ENCODE measurements around the gene IGSF9.

Gene IGSF9

DNA sequence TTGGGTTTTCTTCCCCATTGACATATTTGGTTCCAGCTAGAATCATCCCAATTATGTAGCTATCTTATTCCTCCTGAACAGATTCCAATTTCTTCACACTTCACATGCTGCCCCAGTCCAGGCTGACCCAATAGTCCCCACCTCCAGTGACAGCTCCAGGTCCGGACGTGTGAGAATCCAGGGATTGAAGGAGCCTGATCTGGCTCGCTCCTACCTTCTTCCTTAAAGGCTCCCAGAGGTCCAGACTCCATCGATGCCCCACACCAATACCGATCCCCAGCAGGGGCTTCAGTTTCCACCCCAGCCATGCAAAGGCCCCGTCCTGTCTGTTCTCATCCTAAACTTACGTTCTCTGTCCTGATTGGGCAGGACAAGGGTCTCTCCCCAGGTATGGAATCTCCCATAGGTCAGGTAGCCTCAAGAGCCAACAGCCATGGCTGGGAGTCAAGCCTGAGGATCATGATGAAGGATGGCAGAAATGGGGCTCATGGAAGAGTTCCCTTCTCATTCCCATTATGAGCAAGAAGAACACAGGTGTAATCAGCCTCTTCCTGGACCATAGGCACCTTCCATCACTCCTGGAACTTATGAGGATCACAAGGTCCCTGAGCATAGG is 29.0 kb upstream of the IGSF9 start:
- no peak overlapping the region for H3K4me3 ChIP-seq (ENCODE audit: low read depth in 1 of 5, low read length in 5 of 5)
- no peaks in the 10 kb centered on the region for H3K4me1 ChIP-seq (ENCODE audit: control insufficient read depth in 5 of 5, insufficient read depth in 5 of 5, low read length in 5 of 5)
- H3K27ac ChIP-seq (ENCODE audit: low read depth, low read length): no peak overlapping the region
- H3K9me3 ChIP-seq (ENCODE audit: control insufficient read depth in 5 of 5, low read length in 5 of 5): no peaks in the 10 kb centered on the region
- no peak overlapping the region for H3K9ac ChIP-seq (ENCODE audit: low read length in 5 of 5)
- no peaks in the 10 kb centered on the region for H3K36me3 ChIP-seq (ENCODE audit: control insufficient read depth in 5 of 5, insufficient read depth in 5 of 5, low read length in 5 of 5)
- peaks cover 0 to 7% (median 4%) of the 10 kb centered on the region in 5 donors for H3K27me3 ChIP-seq (ENCODE audit: control insufficient read depth in 5 of 5, insufficient read depth in 4 of 5, low read length in 5 of 5)

DNA sequence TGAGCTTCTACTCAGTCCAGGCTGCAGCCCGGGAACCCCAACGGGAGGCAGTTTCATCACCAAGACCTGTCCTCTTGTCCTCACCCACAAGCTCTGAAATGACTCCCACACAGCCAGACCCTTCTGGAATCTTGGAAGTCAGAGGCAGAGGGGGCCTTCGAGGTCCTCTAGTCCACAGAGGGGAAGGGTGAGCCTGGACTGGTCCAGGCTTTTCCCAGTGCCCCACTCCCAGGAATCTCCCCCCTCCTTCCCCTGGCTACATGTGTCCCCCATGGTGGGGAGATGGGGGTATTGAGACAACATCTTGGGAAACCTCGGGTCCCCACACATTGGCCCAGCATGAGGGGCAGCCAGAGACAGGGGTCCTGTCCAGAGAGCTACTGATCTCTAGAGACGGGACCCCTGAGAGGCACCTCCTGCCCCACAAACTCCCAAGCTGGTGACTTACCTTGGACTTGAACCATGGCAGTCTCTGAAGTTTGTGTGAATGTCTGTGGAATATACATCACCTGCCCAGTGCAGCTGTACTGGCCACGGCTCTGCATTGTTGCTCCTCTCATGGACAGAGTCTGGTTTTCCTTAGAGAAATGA is 28.0 kb upstream of the IGSF9 start:
- Histone ChIP-seq H3K9me3 (ENCODE audit: control insufficient read depth in 5 of 5, low read length in 5 of 5) (no peaks in the 10 kb centered on the region), H3K9ac (ENCODE audit: low read length in 5 of 5) (no peak overlapping the region), H3K27ac (ENCODE audit: low read depth, low read length) (no peak overlapping the region), H3K27me3 (ENCODE audit: control insufficient read depth in 5 of 5, insufficient read depth in 4 of 5, low read length in 5 of 5) (peaks cover 0 to 13% (median 4%) of the 10 kb centered on the region in 5 donors), H3K4me1 (ENCODE audit: control insufficient read depth in 5 of 5, insufficient read depth in 5 of 5, low read length in 5 of 5) (no peaks in the 10 kb centered on the region), H3K36me3 (ENCODE audit: control insufficient read depth in 5 of 5, insufficient read depth in 5 of 5, low read length in 5 of 5) (no peaks in the 10 kb centered on the region), H3K4me3 (ENCODE audit: low read depth in 1 of 5, low read length in 5 of 5) (no peak overlapping the region)

DNA sequence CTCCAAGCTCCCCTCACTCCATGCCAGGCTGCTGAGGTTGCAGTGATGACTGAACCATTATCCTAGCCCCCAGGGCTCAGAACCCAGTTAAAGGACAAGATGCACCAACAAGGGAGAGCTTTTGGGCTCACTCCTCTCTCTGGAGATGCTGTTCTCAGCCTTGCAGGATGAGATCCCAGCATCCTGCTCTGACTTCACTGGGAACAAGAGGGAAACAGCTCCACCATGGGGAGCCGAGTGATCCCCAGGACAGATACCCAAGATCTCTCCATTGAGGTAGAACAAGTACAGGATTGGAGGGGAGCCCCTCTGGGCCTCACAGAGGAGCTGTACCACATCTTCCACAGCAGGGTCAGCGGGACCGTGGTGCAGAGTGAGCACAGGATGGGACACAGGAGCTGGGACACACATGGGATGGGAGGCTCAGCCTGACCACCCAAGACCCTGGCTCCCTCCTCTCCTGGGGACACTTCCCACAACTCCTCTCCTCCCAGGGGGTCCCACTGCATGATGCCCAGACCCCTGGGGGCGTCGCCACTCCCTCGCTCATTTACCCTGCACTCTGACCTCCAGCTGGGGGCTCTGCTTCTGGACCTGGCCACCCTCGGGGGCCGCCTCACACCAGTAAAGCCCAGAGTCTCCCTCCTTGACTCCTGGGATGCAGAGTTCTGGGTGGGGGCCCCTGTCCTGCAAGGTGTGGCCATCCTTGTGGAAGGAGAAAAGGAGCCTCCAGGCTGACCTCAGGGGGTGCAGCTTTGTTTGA is 27.2 kb upstream of the IGSF9 start:
- no peaks in the 10 kb centered on the region for H3K9me3 ChIP-seq (ENCODE audit: control insufficient read depth in 5 of 5, low read length in 5 of 5)
- no peak overlapping the region for H3K4me3 ChIP-seq (ENCODE audit: low read depth in 1 of 5, low read length in 5 of 5)
- H3K27ac ChIP-seq (ENCODE audit: low read depth, low read length): no peak overlapping the region
- no peaks in the 10 kb centered on the region for H3K4me1 ChIP-seq (ENCODE audit: control insufficient read depth in 5 of 5, insufficient read depth in 5 of 5, low read length in 5 of 5)
- peaks cover 0 to 12% (median 2%) of the 10 kb centered on the region in 5 donors for H3K27me3 ChIP-seq (ENCODE audit: control insufficient read depth in 5 of 5, insufficient read depth in 4 of 5, low read length in 5 of 5)
- H3K9ac ChIP-seq (ENCODE audit: low read length in 5 of 5): no peak overlapping the region
- H3K36me3 ChIP-seq (ENCODE audit: control insufficient read depth in 5 of 5, insufficient read depth in 5 of 5, low read length in 5 of 5): no peaks in the 10 kb centered on the region

DNA sequence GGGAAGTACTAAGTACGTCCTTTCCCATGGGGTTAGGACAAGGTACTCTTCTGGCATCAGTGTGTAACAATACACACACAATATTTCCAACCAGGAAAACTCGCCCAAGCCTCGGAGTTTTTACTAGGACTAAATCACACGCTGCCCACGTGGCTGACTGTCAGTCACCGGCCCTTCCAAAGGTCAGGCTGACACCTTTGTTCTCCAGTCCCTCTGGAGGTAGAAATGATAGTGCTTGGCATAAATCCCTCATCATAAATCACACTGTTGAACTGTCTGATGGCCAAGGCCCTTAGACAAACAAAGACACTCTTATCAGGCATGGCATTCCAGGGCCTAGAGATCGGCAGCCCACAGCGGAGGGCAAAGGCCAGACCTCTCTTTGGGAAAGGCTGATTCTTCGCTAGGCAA is 25.5 kb upstream of the IGSF9 start:
- Histone ChIP-seq H3K27ac (ENCODE audit: low read depth, low read length) (no peak overlapping the region), H3K36me3 (ENCODE audit: control insufficient read depth in 5 of 5, insufficient read depth in 5 of 5, low read length in 5 of 5) (no peaks in the 10 kb centered on the region), H3K27me3 (ENCODE audit: control insufficient read depth in 5 of 5, insufficient read depth in 4 of 5, low read length in 5 of 5) (peaks cover 0 to 9% (median 0%) of the 10 kb centered on the region in 5 donors), H3K9me3 (ENCODE audit: control insufficient read depth in 5 of 5, low read length in 5 of 5) (no peaks in the 10 kb centered on the region), H3K4me1 (ENCODE audit: control insufficient read depth in 5 of 5, insufficient read depth in 5 of 5, low read length in 5 of 5) (no peaks in the 10 kb centered on the region), H3K9ac (ENCODE audit: low read length in 5 of 5) (no peak overlapping the region), H3K4me3 (ENCODE audit: low read depth in 1 of 5, low read length in 5 of 5) (no peak overlapping the region)

DNA sequence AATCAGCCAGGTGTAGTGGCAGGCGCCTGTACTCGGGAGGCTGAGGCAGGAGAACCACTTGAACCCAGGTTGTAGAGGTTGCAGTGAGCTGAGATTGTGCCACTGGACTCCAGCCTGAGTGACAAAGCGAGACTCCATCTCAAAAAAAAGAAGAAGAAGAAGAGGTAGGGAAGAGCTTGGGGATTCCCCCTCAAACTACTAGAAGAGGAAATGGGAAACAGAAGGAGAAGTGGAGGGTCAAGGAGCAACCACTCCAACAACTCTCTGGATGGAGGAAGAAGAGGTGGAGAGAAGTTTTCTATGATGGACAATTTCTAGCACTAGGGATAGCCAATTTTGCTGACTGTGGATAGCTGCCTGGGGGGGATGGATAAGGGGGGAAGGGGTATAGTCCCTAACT is 23.5 kb upstream of the IGSF9 start:
- Histone ChIP-seq H3K4me1 (ENCODE audit: control insufficient read depth in 5 of 5, insufficient read depth in 5 of 5, low read length in 5 of 5) (no peaks in the 10 kb centered on the region), H3K27me3 (ENCODE audit: control insufficient read depth in 5 of 5, insufficient read depth in 4 of 5, low read length in 5 of 5) (peaks cover 0 to 9% (median 0%) of the 10 kb centered on the region in 5 donors), H3K9ac (ENCODE audit: low read length in 5 of 5) (no peak overlapping the region), H3K4me3 (ENCODE audit: low read depth in 1 of 5, low read length in 5 of 5) (no peak overlapping the region), H3K36me3 (ENCODE audit: control insufficient read depth in 5 of 5, insufficient read depth in 5 of 5, low read length in 5 of 5) (no peaks in the 10 kb centered on the region), H3K27ac (ENCODE audit: low read depth, low read length) (no peak overlapping the region), H3K9me3 (ENCODE audit: control insufficient read depth in 5 of 5, low read length in 5 of 5) (no peaks in the 10 kb centered on the region)

DNA sequence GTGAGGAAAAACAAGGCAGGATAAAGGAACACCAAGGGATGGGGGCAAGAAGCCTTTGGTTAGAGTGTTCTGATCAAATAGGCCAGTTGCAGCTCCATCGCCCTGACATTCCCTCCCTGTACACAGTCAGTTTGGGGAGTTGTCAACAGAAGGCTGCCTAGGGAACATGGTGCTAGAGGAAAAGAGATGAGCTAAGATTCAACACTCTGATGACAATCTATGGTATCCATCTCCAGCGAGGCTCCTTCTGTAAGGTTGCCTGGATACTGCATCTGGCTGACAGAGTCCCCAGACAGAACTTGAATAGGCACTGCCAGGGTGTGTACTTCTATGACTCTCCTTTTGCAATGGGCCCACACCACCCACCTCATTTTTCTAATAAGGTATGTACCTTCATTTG is 19.9 kb upstream of the IGSF9 start:
- Histone ChIP-seq H3K4me1 (ENCODE audit: control insufficient read depth in 5 of 5, insufficient read depth in 5 of 5, low read length in 5 of 5) (no peaks in the 10 kb centered on the region), H3K4me3 (ENCODE audit: low read depth in 1 of 5, low read length in 5 of 5) (no peak overlapping the region), H3K36me3 (ENCODE audit: control insufficient read depth in 5 of 5, insufficient read depth in 5 of 5, low read length in 5 of 5) (no peaks in the 10 kb centered on the region), H3K27me3 (ENCODE audit: control insufficient read depth in 5 of 5, insufficient read depth in 4 of 5, low read length in 5 of 5) (peaks cover 0 to 12% (median 5%) of the 10 kb centered on the region in 5 donors), H3K9me3 (ENCODE audit: control insufficient read depth in 5 of 5, low read length in 5 of 5) (no peaks in the 10 kb centered on the region), H3K27ac (ENCODE audit: low read depth, low read length) (no peak overlapping the region), H3K9ac (ENCODE audit: low read length in 5 of 5) (no peak overlapping the region)

DNA sequence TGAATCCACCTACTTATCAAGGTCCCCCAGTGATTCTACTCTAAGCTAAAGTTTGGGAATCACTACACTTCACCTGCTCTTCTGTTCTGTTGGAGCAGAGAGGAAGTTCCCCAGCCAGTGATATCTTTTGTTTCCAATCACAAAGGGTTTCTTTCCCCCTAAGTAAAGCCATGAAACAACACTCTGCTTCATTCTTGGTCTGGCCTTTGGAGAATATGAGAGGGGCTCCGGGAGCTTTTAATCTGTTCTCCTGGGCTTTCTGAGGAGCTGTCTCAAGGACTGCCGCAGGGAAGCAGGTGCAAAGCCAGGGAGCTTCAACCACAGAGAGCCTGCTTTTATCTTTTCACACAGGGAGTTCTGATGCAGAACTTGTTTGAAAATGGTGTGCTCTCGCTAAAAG is 18.7 kb upstream of the IGSF9 start:
- Histone ChIP-seq H3K9ac (ENCODE audit: low read length in 5 of 5) (no peak overlapping the region), H3K4me1 (ENCODE audit: control insufficient read depth in 5 of 5, insufficient read depth in 5 of 5, low read length in 5 of 5) (no peaks in the 10 kb centered on the region), H3K27me3 (ENCODE audit: control insufficient read depth in 5 of 5, insufficient read depth in 4 of 5, low read length in 5 of 5) (peaks cover 0 to 11% (median 5%) of the 10 kb centered on the region in 5 donors), H3K9me3 (ENCODE audit: control insufficient read depth in 5 of 5, low read length in 5 of 5) (no peaks in the 10 kb centered on the region), H3K36me3 (ENCODE audit: control insufficient read depth in 5 of 5, insufficient read depth in 5 of 5, low read length in 5 of 5) (no peaks in the 10 kb centered on the region), H3K27ac (ENCODE audit: low read depth, low read length) (no peak overlapping the region), H3K4me3 (ENCODE audit: low read depth in 1 of 5, low read length in 5 of 5) (no peak overlapping the region)

DNA sequence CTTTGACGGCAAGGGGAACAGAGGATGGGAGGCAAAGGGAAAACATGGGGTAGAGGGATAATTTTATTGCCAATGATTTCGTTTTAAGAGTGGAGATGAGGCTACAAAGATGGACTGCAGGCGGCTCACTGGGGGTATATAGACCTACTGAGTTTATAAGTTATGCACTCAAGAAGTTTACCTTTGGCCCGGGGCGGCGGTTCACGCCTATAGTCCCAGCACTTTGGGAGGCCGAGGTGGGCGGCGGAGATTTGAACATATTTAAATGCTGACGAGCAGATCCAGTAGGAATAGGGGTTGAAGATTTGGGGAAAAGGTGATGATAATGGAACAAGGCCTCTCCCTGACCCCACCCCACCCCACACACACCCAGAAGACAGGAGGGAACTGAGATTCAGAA is 16.8 kb upstream of the IGSF9 start:
- Histone ChIP-seq H3K4me3 (ENCODE audit: low read depth in 1 of 5, low read length in 5 of 5) (peak overlapping the region in 2 of 5 donors; percentile 12 to 13), H3K27ac (ENCODE audit: low read depth, low read length) (no peak overlapping the region), H3K36me3 (ENCODE audit: control insufficient read depth in 5 of 5, insufficient read depth in 5 of 5, low read length in 5 of 5) (no peaks in the 10 kb centered on the region), H3K4me1 (ENCODE audit: control insufficient read depth in 5 of 5, insufficient read depth in 5 of 5, low read length in 5 of 5) (no peaks in the 10 kb centered on the region), H3K9me3 (ENCODE audit: control insufficient read depth in 5 of 5, low read length in 5 of 5) (no peaks in the 10 kb centered on the region), H3K27me3 (ENCODE audit: control insufficient read depth in 5 of 5, insufficient read depth in 4 of 5, low read length in 5 of 5) (peaks cover 0 to 9% (median 5%) of the 10 kb centered on the region in 5 donors), H3K9ac (ENCODE audit: low read length in 5 of 5) (no peak overlapping the region)

DNA sequence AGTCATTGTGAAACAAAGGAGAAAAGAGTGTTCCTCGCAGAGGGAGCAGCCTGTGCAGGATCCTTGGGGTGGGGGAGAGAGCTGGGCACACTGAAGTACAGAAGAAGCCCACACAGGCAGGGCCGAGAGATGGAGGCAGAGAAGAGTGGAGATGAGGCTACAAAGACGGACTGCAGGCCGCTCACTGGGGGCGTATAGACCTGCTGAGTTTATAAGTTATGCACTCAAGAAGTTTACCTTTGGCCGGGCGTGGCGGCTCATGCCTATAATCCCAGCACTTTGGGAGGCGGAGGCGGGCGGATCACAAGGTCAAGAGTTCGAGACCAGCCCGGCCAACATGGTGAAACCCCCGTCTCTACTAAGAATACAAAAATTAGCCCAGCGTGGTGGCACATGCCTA is 16.2 kb upstream of the IGSF9 start:
- Histone ChIP-seq H3K9me3 (ENCODE audit: control insufficient read depth in 5 of 5, low read length in 5 of 5) (no peaks in the 10 kb centered on the region), H3K27me3 (ENCODE audit: control insufficient read depth in 5 of 5, insufficient read depth in 4 of 5, low read length in 5 of 5) (peaks cover 0 to 9% (median 5%) of the 10 kb centered on the region in 5 donors), H3K4me1 (ENCODE audit: control insufficient read depth in 5 of 5, insufficient read depth in 5 of 5, low read length in 5 of 5) (no peaks in the 10 kb centered on the region), H3K9ac (ENCODE audit: low read length in 5 of 5) (no peak overlapping the region), H3K27ac (ENCODE audit: low read depth, low read length) (no peak overlapping the region), H3K36me3 (ENCODE audit: control insufficient read depth in 5 of 5, insufficient read depth in 5 of 5, low read length in 5 of 5) (no peaks in the 10 kb centered on the region), H3K4me3 (ENCODE audit: low read depth in 1 of 5, low read length in 5 of 5) (peak overlapping the region in 4 of 5 donors; percentile 12 to 46 (median 36))

DNA sequence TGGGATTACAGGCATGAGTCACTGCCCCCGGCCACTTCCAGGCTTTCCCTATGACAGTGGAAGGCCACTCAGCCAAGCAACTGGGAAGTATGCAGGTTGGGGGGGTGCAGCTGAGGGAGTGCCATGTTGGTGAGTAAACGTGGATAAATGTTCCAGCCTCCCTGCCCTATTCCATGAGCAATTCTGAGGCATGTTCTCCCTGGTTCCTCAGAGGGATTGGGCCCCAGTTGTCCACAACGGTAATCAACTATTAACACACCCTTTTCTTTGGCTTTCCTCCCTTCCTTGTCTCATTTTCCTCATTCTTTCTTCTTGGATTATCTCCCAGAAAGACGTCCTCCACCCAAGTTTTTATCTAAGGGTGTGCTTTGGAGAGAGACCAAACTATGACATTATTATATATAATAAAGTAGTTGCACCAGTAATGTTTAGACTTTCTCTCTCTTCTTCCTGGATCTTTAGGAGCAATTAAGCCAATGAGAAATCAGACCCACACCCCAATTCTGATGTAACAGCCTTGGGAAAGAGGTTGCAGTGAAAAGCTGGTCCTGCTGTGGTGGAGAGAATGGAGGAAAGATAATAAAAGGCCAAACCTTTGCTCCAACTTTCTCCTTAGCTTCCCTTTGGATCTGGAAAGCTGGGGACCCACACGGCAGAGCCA is 15.4 kb upstream of the IGSF9 start:
- peak overlapping the region in 3 of 5 donors; percentile 29 to 46 (median 42) for H3K4me3 ChIP-seq (ENCODE audit: low read depth in 1 of 5, low read length in 5 of 5)
- no peak overlapping the region for H3K9ac ChIP-seq (ENCODE audit: low read length in 5 of 5)
- no peaks in the 10 kb centered on the region for H3K9me3 ChIP-seq (ENCODE audit: control insufficient read depth in 5 of 5, low read length in 5 of 5)
- peaks cover 0 to 9% (median 5%) of the 10 kb centered on the region in 5 donors for H3K27me3 ChIP-seq (ENCODE audit: control insufficient read depth in 5 of 5, insufficient read depth in 4 of 5, low read length in 5 of 5)
- H3K27ac ChIP-seq (ENCODE audit: low read depth, low read length): no peak overlapping the region
- no peaks in the 10 kb centered on the region for H3K4me1 ChIP-seq (ENCODE audit: control insufficient read depth in 5 of 5, insufficient read depth in 5 of 5, low read length in 5 of 5)
- H3K36me3 ChIP-seq (ENCODE audit: control insufficient read depth in 5 of 5, insufficient read depth in 5 of 5, low read length in 5 of 5): no peaks in the 10 kb centered on the region

All from subcutaneous abdominal adipose tissue (tissue), 5 donors.